Measurements from ENCODE around the gene SUMF1.

Gene SUMF1

DNA sequence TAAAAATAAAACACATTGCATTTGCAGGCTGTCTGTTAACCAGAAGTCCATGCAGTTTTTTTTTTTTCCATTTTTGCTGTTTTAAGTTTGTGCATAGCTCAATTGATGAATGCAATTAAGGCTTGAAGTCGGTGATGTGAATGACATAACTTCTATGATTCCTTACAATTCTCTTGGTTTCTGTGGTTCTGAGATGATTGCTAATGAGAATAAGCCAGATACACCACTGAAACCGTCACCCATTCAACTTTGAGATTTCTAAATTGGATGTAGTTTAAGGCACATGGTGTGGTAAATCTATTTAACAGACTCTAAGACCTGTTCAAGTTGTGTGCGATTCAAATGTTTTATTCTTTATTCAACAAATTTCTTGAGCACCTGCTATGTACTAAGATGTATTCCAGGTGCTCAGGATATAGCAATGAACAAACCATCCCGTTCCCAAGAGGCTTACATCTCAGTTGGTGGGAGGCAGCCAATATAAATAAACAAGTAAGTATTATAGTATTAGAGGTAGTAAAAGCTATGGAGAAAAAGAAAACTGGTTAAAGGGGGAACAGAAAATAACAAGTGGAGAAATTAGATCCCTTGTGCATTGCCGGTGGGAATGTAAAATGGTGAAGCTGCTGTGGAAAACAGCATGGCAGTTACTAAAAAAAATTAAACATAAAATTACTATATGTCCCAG, 30.1 kb upstream of the SUMF1 start:
- no peak for DNase-seq

DNA sequence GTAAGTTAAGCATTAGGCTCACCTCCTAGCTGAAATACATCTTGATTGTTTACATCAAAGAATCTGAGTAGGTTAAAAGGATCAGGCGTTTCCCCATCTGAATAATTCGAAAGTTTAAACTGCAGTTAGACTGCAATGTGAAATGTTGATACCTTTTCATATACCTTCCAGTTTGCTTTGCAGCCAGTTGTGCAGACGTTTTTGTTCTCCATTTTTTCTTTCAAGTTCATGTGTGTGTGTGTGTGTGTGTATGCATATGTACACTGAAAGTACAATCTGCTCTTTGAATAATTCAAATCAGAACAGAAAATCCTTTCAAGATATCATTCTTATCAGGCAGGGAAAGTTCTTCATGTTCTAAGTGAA, 29.0 kb upstream of the SUMF1 start:
- DNase-seq = no peak

DNA sequence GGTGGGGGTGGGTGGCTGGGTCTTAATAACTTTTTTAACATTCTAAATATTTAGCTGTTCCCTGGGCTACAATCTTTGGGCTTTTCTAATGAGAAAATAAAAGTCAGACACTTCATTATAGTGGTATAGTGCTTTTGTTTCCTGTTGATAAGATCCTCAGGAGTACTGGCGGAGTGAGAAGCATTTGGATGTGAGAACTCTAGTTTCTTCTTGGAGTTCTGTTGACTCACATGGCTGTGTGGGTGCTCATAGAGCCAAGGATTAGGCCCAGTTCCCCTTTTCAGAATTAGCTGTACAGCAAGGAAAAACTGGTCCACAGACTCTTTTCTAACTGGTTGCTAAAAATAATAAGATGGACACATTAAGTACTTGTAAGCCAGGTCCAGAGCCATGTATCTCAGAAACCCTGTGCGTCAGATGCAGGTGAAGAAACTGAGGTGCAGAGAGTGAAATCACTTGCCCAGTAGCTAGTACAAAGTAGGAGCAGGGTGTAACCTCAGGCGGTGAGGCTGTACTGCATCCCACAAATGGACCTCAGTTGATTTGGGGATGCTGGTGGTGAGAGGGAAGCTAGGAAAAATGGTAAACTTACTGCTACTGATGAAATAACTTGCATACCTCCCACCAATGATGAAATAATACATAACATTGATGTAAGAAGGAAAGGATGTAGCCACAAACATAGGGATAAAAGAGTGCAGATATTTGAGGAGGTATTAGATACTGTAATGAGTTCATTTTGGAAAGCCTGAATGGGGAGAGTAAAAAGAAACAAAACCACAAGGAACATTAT, 28.4 kb upstream of the SUMF1 start:
- no peak for DNase-seq

DNA sequence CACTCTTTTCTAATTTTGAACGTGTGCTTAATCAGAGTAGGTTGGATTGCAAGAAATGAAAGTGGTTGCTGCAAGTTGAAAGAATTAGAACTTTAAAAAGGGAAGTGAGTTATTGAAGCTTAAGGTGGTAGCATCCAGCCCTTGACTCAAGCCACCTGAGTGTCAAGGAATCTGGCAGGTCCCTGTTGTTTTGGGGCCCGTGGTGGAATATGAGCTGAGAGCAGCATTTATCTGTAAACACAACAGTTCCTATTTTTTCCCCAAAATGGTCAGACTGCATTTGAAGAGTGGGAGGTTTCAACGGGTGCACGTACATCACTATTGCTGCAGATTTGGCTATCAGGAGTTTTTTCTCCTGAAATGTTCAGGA, 27.8 kb upstream of the SUMF1 start:
- no peak for DNase-seq

DNA sequence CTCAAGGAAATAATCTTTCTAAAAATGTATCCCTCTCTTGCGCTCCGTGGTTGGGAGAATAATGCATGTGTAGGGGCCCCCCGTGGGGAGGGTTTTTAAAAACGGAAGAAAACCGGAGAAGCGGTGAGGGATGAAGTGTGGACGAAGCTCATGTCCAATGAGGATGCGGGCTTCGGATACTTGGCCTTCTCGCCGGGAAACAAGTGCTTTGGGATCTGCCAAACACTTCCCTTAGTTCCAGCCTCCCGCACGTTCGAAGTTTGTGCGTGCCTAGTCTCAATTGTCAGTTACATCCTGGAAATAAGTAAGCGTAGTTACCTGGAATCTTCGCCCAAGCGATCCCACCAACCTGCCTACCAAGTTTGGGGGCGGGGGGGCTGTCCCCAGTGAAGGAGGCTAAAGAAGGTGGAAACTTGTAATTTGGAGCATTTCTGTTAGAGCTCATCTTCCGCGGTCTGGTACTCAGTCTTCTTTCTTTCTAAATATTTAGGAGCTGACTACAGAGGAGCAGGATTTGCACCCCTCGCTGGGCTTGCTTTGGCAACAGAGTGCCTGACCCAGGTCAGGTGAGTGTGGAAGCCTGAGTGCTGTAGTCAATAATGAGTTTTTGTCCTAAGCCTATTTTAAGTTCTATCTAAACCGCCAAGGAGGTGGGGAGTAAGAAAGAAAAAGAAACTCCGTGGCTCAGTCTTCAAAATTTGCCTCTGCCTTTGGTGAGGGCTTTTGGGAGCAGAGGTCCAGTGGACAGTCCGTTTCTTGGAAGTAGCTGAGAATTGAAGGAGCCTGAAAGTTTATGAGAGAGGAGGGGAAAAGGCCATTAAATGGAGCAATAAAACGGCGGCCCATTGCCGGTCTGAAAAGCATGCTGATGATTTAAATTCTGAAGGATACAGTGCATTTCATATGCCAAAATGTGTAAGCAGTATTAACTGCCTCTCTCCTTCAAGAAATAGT, 27.1 kb upstream of the SUMF1 start:
- DNase-seq = peak; percentile 12

DNA sequence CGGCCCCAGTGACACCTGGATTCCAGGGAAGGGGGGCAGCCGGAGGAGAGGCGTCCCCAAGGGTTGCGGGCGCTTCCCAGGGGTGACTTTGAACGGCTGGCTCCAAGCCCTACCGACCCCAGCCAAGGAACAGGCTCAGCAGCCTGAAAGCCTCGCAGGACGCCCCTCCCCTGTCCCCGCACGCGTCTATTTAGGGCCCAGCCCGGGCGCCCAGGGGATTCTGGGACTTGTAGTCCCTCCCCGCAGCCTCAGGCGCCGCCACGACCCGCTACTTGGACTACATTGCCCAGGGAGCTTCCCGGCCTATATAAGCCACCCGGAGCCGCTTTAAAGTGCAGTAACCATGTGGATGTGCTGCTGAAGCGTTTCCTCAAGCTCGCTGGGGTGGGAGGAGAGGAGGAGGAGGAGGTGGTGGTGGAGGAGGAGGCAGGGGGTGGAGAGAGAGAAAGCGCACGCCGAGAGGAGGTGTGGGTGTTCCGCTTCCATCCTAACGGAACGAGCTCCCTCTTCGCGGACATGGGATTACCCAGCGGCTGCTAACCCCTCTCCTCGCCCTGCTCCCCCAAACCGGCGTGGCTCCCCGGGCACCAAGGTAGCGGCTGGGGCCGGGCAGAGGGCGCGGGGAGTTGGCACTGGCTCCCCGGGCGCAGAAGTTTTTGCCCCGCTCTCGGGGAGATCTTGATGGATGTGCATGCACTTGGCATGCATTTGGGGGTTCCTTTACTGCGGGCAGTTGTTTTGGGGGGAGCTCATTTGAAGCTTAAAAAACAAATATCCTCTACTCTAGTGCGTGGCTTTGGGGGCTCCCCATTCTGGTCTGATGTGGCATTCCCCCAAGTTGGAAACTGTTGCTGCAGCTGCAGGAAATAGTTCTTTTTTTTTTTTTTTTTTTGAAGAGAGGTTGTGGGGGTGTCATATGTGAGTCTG, 26.2 kb upstream of the SUMF1 start, which contains the start of gene ITPR1:
Gene ITPR1, plus strand, starts transcription at position 335 of the 927 bp plus-strand sequence. CDS start 23,144 bp downstream, outside the sequence.
- peak; percentile 98 for DNase-seq

DNA sequence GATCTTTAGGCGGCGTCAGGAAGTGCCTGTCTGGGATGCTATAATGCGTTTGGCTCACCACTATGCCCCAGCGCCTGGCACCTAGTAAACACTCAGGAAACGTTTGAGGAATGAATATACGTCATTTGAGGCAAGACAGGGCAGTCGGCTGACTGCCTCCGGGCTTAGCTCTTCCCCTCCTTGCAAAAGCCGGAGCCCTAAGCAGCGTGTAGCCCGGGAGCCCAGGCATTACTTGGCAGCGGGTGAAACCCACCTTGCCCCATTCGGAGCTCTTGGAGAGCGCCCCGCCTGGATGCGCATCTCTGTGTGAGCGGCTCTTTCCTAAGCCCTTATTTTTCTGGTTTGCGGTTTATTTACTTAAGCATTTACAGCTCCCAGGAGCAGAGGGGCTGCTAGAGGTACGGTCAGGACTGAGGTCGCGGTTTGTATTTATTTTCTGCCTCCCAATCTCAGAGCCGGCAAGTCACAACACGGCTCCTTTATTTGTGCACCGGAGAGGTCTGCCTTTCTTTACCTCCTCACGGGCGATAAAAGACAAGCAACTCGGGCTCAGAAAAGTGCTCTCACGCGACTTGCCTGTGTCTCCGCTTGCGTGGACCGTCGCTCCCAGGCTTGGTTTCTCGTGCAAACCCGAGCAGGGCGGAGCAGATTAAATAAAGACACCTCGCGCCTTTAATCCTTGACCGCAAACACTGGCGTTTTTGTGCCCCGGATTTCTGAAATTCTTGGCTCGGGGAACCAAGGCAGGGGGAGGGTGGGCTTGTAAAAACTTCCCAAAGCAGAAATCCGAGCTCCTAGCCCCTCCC, 25.3 kb upstream of the SUMF1 start:
- DNase-seq = peak; percentile 48

DNA sequence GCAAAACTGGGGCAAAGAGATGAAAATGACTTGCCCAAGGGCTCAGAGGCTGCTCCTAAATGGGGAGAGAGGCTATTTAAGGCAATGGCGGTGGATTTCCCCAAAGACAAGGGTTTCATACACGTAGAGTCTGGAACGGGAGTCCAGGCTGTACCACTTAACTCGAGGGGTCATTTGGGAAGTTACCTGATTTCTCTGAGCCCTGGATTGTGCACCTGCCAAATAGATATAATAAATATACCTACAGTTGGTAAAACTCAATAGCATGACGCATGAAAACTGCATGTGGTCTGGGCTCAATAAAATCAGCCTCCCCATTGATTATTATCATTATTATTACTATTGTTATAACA, 24.8 kb upstream of the SUMF1 start:
- no peak for DNase-seq

DNA sequence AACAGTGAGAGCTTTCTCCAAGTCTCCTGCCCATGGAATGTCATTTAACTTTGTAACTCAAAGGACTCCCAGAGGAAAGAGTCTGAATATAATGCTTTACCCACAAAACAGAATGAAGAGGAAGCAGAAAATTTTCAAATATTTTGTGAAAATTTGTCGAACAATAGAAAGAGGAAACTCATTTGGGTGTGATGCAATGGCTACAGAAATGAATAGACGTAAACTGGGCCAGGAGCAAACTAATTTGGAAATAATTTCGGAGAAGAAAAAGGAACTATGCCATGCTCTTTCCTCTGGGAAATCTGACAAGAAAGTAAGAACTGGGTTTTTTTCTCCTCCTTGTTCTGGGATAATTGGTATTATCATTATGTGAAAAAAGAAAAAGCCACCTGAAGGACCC, 11.2 kb upstream of the SUMF1 start:
- no peak for DNase-seq

DNA sequence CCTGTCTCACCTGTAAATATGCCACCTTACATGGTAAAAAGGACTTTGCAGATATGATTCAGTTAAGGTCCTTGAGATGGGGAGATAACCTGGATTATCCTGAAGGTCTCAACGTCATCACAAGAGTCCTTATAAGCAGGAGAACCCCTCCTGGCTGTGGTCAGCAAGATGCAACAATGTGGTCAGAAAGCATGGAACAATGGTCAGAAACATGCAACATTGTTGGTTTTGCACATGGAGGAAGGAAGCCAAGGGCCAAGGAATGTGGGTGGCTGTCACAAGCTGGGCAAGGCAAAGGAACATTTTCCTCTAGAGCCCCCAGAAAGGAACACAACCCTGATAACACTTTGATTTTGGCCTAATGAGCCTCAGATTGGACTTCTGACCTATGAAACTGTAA, 9.4 kb upstream of the SUMF1 start:
- DNase-seq = no peak

DNA sequence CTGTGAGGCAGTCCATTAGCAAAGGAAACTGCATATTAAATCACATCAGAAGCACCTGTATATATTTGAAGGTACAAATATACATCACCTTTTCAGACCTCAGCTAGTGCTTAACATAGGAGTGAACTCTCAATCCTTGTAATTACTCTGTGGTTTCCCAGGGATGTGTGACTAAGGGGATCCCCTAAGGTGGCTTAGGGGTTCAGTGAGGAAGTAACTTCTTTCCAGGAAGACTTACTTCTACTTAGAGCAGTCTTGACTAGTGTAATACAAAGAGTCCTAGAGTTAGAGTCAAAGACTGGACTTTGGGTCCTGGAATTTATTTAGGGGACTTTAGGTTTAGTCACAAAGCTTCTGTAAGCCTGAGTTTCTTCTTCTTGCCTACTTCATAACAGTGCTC, 8.7 kb upstream of the SUMF1 start:
- DNase-seq = no peak

DNA sequence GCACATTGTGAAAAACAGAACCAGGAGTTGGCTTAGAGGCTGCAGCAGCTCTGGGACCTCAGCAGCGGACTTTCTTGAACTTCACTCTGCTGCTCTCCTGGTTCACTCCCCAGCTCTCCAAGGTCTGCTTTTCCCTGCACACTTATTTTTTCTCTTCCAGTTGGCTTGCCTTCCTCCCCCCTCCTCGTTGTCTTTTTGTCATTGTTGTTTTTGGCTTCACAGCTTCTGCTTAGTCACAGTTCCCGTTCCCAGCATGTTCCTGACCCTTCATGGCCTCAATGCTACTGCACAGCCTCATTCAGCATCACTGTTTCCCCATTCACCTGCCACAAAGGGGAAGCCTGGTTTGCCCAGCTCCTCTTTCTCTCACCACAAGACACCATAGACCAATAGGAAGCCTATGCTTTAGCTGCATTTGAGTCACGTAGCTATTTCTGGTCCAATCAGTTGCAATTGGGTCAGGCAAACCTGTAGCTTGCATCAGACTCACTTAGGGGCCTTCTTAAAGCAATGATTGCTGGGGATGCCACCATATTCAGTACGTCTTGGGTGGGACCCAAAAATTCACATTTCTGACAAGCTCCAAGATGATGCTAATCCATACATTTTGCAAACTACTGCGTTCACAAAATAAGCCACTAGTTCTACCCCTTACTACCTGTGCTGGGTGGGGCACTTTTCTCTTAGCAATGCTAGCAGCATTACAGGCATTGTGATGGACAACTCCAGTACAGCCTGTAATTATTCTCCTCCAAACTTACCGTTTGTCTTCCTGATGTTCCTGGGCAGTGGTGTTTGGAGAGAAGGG, 7.8 kb upstream of the SUMF1 start:
- peak; percentile 65 for DNase-seq

DNA sequence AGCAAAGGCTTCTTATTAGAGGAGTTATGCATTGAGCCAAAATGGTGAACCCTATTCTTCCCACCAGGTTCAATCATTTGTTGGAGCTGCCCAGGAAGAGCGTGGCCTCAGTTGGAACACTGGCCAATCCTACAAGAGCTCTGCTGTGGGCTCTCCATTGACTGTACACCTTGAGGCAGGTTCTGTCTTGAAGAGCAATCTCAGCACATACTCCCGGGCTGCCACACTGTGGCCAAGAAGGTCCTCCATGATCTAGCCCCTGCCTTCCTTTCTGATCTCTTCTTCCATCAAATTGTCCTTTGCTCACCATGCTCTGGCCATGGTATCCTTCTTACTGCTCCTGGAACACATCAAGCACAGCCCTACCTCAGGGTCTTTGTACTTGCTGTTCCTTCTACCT, 5.7 kb upstream of the SUMF1 start:
- DNase-seq = no peak

DNA sequence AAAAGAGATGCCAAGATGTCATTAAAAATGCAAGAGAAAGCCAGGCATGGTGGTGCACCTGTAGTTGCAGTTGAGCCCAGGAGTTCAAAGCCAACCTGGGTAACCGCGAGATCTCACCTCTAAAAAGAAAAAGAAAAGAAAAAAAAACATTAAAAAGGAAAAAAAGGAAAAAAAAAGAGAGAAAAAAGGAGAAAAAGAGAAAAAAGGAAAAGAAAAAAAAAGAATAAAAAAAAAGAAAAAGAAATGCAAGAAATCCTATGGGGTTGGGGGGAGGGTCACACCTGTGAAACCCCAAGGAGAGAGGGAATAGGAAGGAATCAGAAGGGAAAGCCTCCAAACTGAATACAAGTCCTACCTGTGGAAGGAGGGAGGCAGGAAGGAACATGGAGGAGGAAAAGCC, 5.2 kb upstream of the SUMF1 start:
- DNase-seq = no peak

DNA sequence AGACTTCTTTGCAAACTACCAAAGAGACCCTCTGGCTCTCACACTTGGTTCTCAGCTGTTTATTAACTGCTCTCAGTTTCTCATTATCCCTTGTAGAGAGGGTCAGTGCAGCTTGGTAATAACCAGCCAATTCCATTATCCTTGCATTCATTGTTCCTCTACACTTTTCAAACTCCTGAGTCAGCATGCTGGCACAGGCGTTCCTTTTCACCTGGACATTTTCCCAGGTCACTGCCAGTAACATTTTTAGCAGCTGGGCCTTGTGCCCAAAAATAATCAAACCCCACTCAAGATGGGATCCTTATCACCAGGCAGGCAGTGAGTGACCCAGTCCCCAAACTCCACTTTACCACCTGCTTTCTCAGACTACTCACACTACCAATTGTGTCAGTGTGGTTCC, 4.8 kb upstream of the SUMF1 start:
- DNase-seq = no peak

DNA sequence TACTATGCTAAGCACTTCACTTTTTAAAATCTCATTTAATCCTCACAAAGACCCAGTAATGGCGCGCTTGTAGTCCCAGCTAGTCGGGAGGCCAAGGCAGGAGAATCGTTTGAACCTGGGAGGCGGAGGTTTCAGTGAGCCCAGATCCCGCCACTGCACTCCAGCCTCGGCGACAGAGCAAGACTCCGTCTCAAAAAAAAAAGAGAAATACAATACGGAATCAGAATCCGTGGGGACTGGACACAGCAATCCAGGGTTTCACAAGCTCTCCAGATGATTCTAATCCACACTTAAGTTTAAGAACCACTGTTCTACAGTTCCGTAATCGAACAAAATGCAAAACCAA, 426 bp upstream of the SUMF1 start:
- no peak for DNase-seq

DNA sequence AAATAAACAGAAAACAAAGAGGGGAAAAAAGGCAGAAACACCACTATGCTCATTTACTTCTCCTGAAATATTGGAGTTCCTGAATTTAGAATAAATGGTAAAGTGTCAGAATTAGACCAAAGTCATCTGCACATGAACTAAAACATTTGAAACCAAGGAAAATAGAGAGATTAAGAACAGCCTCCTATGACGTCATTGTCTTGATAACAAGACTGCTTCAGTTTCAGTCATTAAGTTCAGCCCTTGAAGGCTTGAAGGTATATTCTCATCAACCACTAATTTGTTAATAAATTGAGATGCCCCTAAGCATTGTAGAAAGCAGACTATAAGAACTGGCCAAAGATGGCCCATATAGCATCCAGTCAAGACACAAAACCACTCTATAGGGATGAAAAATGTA, 2.5 kb downstream of the SUMF1 start:
- DNase-seq = no peak

DNA sequence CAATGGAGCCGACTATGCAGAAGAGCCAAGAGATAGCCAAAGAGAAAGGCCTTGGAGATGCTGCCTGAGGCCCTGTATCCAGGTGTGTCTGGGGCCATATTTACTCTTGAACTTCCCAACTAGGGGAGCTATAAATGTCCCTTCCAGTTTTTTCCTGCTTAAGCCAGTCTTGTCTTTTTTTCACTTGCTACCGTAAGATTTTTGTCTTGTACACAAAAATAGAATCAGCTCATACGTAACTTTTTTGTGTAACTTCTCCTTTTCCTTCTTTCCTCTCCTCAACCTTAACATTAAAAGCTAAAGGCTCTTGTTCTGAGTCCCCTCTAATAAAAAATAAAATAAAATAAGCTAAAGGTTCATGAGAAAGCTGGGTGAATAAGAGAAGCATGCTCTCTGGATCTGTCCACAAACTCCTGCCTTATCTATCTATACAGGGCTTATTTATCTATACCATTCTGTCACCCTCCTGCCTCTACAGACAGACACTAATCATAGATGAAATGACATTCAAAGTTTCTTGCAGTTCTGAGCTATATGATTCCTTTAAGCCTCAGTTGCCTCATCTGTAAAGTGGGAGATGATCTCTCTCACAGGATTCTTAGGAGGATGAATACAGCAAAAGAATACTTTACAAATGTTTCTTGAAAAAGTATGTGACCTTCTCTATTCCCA, 4.6 kb downstream of the SUMF1 start:
- no peak for DNase-seq

DNA sequence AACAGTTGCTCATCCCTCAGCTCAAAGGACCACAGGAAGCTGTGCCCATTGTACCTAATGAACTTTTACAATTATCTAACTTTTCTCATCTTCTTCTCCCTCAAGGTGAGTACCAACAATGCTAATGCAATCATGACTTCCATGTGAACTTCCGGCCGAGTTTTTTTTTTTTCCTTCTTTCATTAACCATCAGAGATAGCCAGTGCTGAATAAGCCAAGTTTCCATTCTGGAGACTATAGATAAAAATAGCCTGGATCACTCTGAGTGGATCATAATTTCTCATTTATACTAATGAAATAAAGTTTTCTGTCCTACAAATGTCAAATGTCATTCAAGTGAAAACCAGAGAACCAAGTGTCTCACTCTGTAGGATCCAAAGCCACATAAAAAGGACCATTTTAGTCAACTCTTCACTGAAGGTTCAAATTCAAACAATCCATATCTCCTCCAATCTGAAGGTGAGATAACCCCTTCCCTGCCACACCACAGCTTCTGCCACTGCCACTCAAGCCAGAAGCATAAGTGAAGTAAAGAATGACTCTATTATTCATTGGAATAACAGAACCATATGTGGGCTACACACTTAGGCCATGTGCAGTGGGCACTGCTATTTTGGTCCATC, 5.5 kb downstream of the SUMF1 start:
- DNase-seq = no peak

All from fibroblast of skin of back (primary cell).